Liver (tissue), 9 donors: ENCODE data around the gene GNAO1. TPM values are rescaled to one million over a fixed set of nuclear protein-coding genes. Genes with fewer than 3 reads are reported as not detected.

Source experiments
- DNase-seq: peaks from one replicate; pipeline ENCODE4 v3.0.0-alpha.2; 2017; ENCODE audit warnings: low spot score
- H3K27ac ChIP-seq, 2 donors: one replicate each; pipeline ENCODE4 v1.7.0; 2013; ENCODE audit warnings: inconsistent platforms in 2 of 2, low read length in 2 of 2, control low read depth in 1 of 2, low read depth in 1 of 2, mild to moderate bottlenecking in 1 of 2
- H3K27me3 ChIP-seq, 4 donors: one replicate each; pipeline versions ENCODE4 v1.6.1 to v1.7.0; 2013; ENCODE audit warnings: low read length in 3 of 4, inconsistent platforms in 1 of 4, mild to moderate bottlenecking in 1 of 4, moderate library complexity in 1 of 4; ENCODE audit not compliant: control insufficient read depth in 4 of 4, insufficient read depth in 4 of 4
- H3K36me3 ChIP-seq, 4 donors: one replicate each; pipeline versions ENCODE4 v1.6.1 to v1.7.0; 2013; ENCODE audit warnings: low read length in 3 of 4, mild to moderate bottlenecking in 3 of 4, low read depth in 1 of 4, moderate library complexity in 1 of 4; ENCODE audit not compliant: control insufficient read depth in 4 of 4, insufficient read depth in 3 of 4
- H3K4me1 ChIP-seq, 4 donors: one replicate each; pipeline versions ENCODE4 v1.6.1 to v1.7.0; 2013; ENCODE audit warnings: low read length in 3 of 4, mild to moderate bottlenecking in 3 of 4, moderate library complexity in 1 of 4; ENCODE audit not compliant: control insufficient read depth in 4 of 4, insufficient read depth in 4 of 4
- H3K4me3 ChIP-seq, 3 donors: one replicate each; pipeline versions ENCODE4 v1.6.1 to v1.7.0; 2013; ENCODE audit warnings: low read length in 3 of 3, control low read depth in 1 of 3, low read depth in 1 of 3, mild to moderate bottlenecking in 1 of 3
- H3K9ac ChIP-seq, 2 donors: one replicate each; pipeline ENCODE4 v1.7.0; 2013; ENCODE audit warnings: low read length in 2 of 2, mild to moderate bottlenecking in 2 of 2, moderate library complexity in 2 of 2, control low read depth in 1 of 2, low read depth in 1 of 2
- H3K9me3 ChIP-seq, 4 donors: one replicate each; pipeline versions ENCODE4 v1.6.1 to v1.7.0; 2013; ENCODE audit warnings: low read length in 3 of 4; ENCODE audit not compliant: control insufficient read depth in 4 of 4
- GABPA ChIP-seq, 2 donors: IDR thresholded peaks in 1 of 2; conservative IDR thresholded peaks in 1 of 2; 2 replicates each; pipeline ENCODE4 v1.6.1; 2016; ENCODE audit warnings: antibody characterized with exemption in 2 of 2, mild to moderate bottlenecking in 1 of 2, moderate library complexity in 1 of 2
- HNF4A ChIP-seq, 2 donors: conservative IDR thresholded peaks; 2 replicates each; pipeline ENCODE4 v1.6.1; 2016; ENCODE audit warnings: antibody characterized with exemption in 2 of 2, mild to moderate bottlenecking in 2 of 2
- HNF4G ChIP-seq: IDR thresholded peaks from 2 replicates; pipeline ENCODE4 v1.6.1; 2016; ENCODE audit warnings: antibody characterized with exemption
- JUND ChIP-seq, 2 donors: IDR thresholded peaks; 2 replicates each; pipeline ENCODE4 v1.6.1; 2016; ENCODE audit warnings: antibody characterized with exemption in 2 of 2
- NR2F2 ChIP-seq: IDR thresholded peaks from 2 replicates; pipeline ENCODE4 v1.6.1; 2016; ENCODE audit warnings: antibody characterized with exemption
- RAD21 ChIP-seq, 2 donors: IDR thresholded peaks; 2 replicates each; pipeline ENCODE4 v1.6.1; 2016; ENCODE audit warnings: antibody characterized with exemption in 2 of 2, mild to moderate bottlenecking in 2 of 2
- RXRA ChIP-seq, 2 donors: IDR thresholded peaks; 2 replicates each; pipeline ENCODE4 v1.6.1; 2017 to 2018; ENCODE audit warnings: antibody characterized with exemption in 2 of 2, mild to moderate bottlenecking in 1 of 2
- SP1 ChIP-seq: IDR thresholded peaks from 2 replicates; pipeline ENCODE4 v1.6.1; 2018; ENCODE audit warnings: antibody characterized with exemption, mild to moderate bottlenecking
- TAF1 ChIP-seq: conservative IDR thresholded peaks from 2 replicates; pipeline ENCODE4 v1.6.1; 2016; ENCODE audit warnings: antibody characterized with exemption, mild to moderate bottlenecking
- YY1 ChIP-seq: IDR thresholded peaks from 2 replicates; pipeline ENCODE4 v1.6.1; 2016; ENCODE audit warnings: antibody characterized with exemption, mild to moderate bottlenecking
- WGBS: extraction: QIAGEN DNeasy Blood & Tissue Kit; methylation state at CpG from one replicate; pipeline ENCODE4 v1.1.7; 2013; 5-methylcytosine and 5-hydroxymethylcytosine counted together
- polyA plus RNA-seq, 2 donors: library from polyadenylated mRNA; stranded (reverse) in 1 of 2; unstranded in 1 of 2; fragments of 200-250 nt in 1 of 2; fragments of >200 nt in 1 of 2; fragmentation: Nextera tagmentation in 1 of 2; extraction: Ambion mirVana in 1 of 2; gene quantifications; one replicate each; pipeline versions ENCODE4 v1.2.1 to v1.2.3, GENCODE V29; 2013 to 2015
- total RNA-seq, 2 donors: library from RNA; depleted of rRNA; stranded (reverse); fragments of >200 nt; gene quantifications; one replicate each; pipeline ENCODE4 v1.2.3, GENCODE V29; 2014
- TF ChIP-seq, protein P1 (sequence below): IDR thresholded peaks from 2 replicates; pipeline ENCODE4 v1.6.1; 2016; ENCODE audit warnings: antibody characterized with exemption, mild to moderate bottlenecking
- TF ChIP-seq, protein P2 (sequence below): IDR thresholded peaks from 2 replicates; pipeline ENCODE4 v1.6.1; 2016; ENCODE audit warnings: antibody characterized with exemption
- TF ChIP-seq, protein P3 (sequence below): IDR thresholded peaks from 2 replicates; pipeline ENCODE4 v1.6.1; 2016; ENCODE audit warnings: antibody characterized with exemption
- TF ChIP-seq, protein P4 (sequence below): IDR thresholded peaks from 2 replicates; pipeline ENCODE4 v1.6.1; 2016; ENCODE audit warnings: antibody characterized with exemption
- TF ChIP-seq, protein P5 (sequence below): fragments of 150-350 bp; IDR thresholded peaks from 2 replicates; pipeline ENCODE4 v1.5.1; 2017; ENCODE audit warnings: improper control_type of control experiment, low read depth, low read length; ENCODE audit not compliant: missing input control
- donor health status: healthy.
- donor health status: healthy.
- donor health status: healthy.
- donor health status: healthy.
- donor health status: healthy.

GNAO1 gene
- total and polyA plus RNA-seq, 4 donors = 0.61 to 15.1 (median 7.0) TPM

DNA sequence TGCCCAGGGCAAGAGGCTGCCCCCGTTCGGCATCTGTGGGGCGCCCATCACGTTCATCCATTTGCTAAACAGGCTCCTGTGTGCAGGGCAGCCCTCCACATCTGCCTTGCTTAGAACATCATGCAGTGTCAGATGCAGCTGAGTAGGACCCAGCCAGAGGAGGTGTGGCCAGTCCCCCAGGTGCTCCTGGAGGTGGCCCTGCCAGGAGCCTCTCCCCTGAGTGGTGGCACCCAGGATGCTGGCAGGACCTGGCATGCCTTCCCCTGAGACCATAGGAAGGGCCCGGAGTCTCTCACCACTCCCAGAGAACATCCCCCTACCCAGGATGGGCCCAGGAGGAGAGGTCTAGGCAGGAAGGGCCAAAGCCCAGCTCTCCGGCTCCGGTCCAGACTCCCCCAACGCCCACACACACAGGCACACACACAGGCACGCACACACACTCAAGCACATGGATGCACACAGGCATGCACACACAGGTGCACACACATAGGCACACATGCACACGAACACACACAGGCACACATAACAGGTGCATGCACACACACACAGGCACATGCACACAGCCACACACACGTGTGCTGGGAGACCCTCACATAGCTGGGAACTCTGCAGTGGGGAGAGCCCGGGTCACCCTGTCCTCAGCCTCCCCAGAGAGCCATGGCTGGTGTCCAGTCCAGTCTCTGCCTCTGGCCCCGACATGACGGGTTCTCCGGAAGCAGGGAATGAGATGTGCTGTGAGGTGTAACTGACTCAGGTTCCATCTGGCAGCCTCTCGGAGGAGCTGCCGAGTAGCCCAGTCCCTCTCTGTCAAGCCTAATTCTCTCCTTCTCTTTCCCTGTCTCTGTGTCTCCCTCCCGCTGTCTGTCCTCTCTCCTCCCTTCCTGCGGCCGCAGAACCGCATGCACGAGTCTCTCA is 159.5 kb downstream of the GNAO1 start:
- Histone ChIP-seq H3K27ac (no peak overlapping the region), H3K4me3 (no peak overlapping the region), H3K9me3 (no peaks in the 10 kb centered on the region), H3K9ac (no peak overlapping the region), H3K36me3 (no peaks in the 10 kb centered on the region), H3K27me3 (no peaks in the 10 kb centered on the region), H3K4me1 (peaks cover 5 to 28% (median 23%) of the 10 kb centered on the region in 4 donors)
- 95% methylated on average over 22 of the region's 22 CpGs for WGBS
- no peak for DNase-seq
- no peak for TF ChIP-seq YY1
- TF ChIP-seq, protein P1, sequence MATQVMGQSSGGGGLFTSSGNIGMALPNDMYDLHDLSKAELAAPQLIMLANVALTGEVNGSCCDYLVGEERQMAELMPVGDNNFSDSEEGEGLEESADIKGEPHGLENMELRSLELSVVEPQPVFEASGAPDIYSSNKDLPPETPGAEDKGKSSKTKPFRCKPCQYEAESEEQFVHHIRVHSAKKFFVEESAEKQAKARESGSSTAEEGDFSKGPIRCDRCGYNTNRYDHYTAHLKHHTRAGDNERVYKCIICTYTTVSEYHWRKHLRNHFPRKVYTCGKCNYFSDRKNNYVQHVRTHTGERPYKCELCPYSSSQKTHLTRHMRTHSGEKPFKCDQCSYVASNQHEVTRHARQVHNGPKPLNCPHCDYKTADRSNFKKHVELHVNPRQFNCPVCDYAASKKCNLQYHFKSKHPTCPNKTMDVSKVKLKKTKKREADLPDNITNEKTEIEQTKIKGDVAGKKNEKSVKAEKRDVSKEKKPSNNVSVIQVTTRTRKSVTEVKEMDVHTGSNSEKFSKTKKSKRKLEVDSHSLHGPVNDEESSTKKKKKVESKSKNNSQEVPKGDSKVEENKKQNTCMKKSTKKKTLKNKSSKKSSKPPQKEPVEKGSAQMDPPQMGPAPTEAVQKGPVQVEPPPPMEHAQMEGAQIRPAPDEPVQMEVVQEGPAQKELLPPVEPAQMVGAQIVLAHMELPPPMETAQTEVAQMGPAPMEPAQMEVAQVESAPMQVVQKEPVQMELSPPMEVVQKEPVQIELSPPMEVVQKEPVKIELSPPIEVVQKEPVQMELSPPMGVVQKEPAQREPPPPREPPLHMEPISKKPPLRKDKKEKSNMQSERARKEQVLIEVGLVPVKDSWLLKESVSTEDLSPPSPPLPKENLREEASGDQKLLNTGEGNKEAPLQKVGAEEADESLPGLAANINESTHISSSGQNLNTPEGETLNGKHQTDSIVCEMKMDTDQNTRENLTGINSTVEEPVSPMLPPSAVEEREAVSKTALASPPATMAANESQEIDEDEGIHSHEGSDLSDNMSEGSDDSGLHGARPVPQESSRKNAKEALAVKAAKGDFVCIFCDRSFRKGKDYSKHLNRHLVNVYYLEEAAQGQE = no peak
- no peak for TF ChIP-seq GABPA (IDR thresholded peaks at IDR 0.05 in 1 of 2, conservative IDR thresholded peaks at IDR 0.05 in 1 of 2)
- TF ChIP-seq, protein P2, sequence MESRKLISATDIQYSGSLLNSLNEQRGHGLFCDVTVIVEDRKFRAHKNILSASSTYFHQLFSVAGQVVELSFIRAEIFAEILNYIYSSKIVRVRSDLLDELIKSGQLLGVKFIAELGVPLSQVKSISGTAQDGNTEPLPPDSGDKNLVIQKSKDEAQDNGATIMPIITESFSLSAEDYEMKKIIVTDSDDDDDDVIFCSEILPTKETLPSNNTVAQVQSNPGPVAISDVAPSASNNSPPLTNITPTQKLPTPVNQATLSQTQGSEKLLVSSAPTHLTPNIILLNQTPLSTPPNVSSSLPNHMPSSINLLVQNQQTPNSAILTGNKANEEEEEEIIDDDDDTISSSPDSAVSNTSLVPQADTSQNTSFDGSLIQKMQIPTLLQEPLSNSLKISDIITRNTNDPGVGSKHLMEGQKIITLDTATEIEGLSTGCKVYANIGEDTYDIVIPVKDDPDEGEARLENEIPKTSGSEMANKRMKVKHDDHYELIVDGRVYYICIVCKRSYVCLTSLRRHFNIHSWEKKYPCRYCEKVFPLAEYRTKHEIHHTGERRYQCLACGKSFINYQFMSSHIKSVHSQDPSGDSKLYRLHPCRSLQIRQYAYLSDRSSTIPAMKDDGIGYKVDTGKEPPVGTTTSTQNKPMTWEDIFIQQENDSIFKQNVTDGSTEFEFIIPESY = no peak
- TF ChIP-seq, protein P3, sequence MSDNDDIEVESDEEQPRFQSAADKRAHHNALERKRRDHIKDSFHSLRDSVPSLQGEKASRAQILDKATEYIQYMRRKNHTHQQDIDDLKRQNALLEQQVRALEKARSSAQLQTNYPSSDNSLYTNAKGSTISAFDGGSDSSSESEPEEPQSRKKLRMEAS = no peak
- TF ChIP-seq SP1 = no peak
- no peak for TF ChIP-seq RAD21 (IDR thresholded peaks at IDR 0.05)
- TF ChIP-seq, protein P4, sequence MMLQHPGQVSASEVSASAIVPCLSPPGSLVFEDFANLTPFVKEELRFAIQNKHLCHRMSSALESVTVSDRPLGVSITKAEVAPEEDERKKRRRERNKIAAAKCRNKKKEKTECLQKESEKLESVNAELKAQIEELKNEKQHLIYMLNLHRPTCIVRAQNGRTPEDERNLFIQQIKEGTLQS = no peak
- TF ChIP-seq, protein P5, sequence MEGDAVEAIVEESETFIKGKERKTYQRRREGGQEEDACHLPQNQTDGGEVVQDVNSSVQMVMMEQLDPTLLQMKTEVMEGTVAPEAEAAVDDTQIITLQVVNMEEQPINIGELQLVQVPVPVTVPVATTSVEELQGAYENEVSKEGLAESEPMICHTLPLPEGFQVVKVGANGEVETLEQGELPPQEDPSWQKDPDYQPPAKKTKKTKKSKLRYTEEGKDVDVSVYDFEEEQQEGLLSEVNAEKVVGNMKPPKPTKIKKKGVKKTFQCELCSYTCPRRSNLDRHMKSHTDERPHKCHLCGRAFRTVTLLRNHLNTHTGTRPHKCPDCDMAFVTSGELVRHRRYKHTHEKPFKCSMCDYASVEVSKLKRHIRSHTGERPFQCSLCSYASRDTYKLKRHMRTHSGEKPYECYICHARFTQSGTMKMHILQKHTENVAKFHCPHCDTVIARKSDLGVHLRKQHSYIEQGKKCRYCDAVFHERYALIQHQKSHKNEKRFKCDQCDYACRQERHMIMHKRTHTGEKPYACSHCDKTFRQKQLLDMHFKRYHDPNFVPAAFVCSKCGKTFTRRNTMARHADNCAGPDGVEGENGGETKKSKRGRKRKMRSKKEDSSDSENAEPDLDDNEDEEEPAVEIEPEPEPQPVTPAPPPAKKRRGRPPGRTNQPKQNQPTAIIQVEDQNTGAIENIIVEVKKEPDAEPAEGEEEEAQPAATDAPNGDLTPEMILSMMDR = no peak
- no peak for TF ChIP-seq NR2F2
- TF ChIP-seq HNF4G = no peak
- no peak for TF ChIP-seq JUND (IDR thresholded peaks at IDR 0.05)

DNA sequence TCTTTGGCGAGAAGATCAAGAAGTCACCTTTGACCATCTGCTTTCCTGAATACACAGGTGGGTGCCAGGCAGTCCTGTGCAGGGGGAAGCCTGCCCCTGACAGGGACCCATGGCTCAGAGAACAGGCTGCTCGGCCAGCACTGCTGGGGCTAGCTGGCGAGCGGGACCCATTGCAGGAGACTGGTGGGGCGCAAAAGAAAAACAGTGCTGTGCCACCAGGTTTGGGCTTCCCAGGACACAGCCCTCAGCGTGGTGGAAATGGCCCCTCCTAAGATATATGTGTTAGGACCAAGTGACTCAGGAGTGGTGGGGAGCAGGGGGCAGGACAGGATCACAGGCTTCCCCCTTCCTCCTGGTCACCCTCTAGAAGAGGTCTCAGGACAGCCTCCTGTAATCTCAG is 160.2 kb downstream of the GNAO1 start:
- no peak for DNase-seq
- WGBS = 94% methylated on average over 6 of the region's 6 CpGs
- TF ChIP-seq, protein P2 = no peak
- TF ChIP-seq RXRA (IDR thresholded peaks at IDR 0.05) = no peak
- no peak for TF ChIP-seq JUND (IDR thresholded peaks at IDR 0.05)
- TF ChIP-seq, protein P3 = no peak
- TF ChIP-seq HNF4A (conservative IDR thresholded peaks at IDR 0.05) = no peak
- no peak for TF ChIP-seq SP1
- TF ChIP-seq, protein P4 = no peak
- no peak for TF ChIP-seq YY1
- TF ChIP-seq, protein P5 = no peak
- no peak for TF ChIP-seq TAF1
- Histone ChIP-seq H3K36me3 (no peaks in the 10 kb centered on the region), H3K27ac (no peak overlapping the region), H3K4me1 (peaks cover 5 to 32% (median 21%) of the 10 kb centered on the region in 4 donors), H3K9ac (no peak overlapping the region), H3K9me3 (no peaks in the 10 kb centered on the region), H3K27me3 (no peaks in the 10 kb centered on the region), H3K4me3 (no peak overlapping the region)
